NCI-H69 (cell line): ENCODE results near the gene C3.
"Not testable (repeated sequence)": the region's sequence is repeated elsewhere in the genome, so short reads cannot be mapped to it uniquely, and the experiment has no call there.

Experiments
- DNase-seq: peaks from one replicate; lab custom pipeline; 2025; lab: John Stamatoyannopoulos, UW

Gene C3

GRCh38 chr19:6662702-6663101 lies 57.7 kb downstream of the C3 start:
- DNase-seq: no peak

- not testable (repeated sequence) for DNase-seq
Observed at GRCh38 chr19:6661509-6662244, 58.8 kb downstream of the C3 start.

- DNase-seq: no peak
Observed at GRCh38 chr19:6660930-6661329, 59.5 kb downstream of the C3 start.

GRCh38 chr19:6656390-6656789 lies 64.1 kb downstream of the C3 start:
- not testable (repeated sequence) for DNase-seq

- no peak for DNase-seq
Observed at GRCh38 chr19:6654347-6655310, 65.8 kb downstream of the C3 start.

GRCh38 chr19:6652805-6653094 lies 67.7 kb downstream of the C3 start:
- DNase-seq: no peak

GRCh38 chr19:6651965-6652804 lies 68.3 kb downstream of the C3 start:
- DNase-seq: no peak

- no peak for DNase-seq
Observed at GRCh38 chr19:6649185-6649584, 71.3 kb downstream of the C3 start.

GRCh38 chr19:6648141-6648715 lies 72.2 kb downstream of the C3 start:
- no peak for DNase-seq

GRCh38 chr19:6644796-6645195 lies 75.7 kb downstream of the C3 start:
- no peak for DNase-seq

GRCh38 chr19:6640333-6640732 lies 80.1 kb downstream of the C3 start:
- not testable (repeated sequence) for DNase-seq

- DNase-seq: no peak
Observed at GRCh38 chr19:6639439-6639838, 81.0 kb downstream of the C3 start.

GRCh38 chr19:6633456-6633813 lies 87.0 kb downstream of the C3 start:
- DNase-seq: not testable (repeated sequence)

GRCh38 chr19:6632747-6633455 lies 87.5 kb downstream of the C3 start:
- peak; percentile 15 for DNase-seq

- DNase-seq: peak; percentile 58
Observed at GRCh38 chr19:6632002-6632621, 88.3 kb downstream of the C3 start.
